Ishikawa (cell line): ENCODE data around the gene EIF3A.

ENCODE experiments used
- CREB1 ChIP-seq: IDR thresholded peaks from 2 replicates; pipeline ENCODE4 v1.6.1; 2012; ENCODE audit warnings: low read depth
- EGR1 ChIP-seq: IDR thresholded peaks from 2 replicates; pipeline ENCODE4 v1.6.1; 2012
- EP300 ChIP-seq: IDR thresholded peaks from 2 replicates; pipeline ENCODE4 v1.6.1; 2012; ENCODE audit warnings: borderline replicate concordance
- FOXM1 ChIP-seq: IDR thresholded peaks from 2 replicates; pipeline ENCODE4 v1.6.1; 2012; ENCODE audit warnings: low read depth, borderline replicate concordance
- NFIC ChIP-seq: IDR thresholded peaks from 2 replicates; pipeline ENCODE4 v1.6.1; 2012
- RAD21 ChIP-seq: IDR thresholded peaks from 2 replicates; pipeline ENCODE4 v1.6.1; 2012; ENCODE audit warnings: low read depth
- REST ChIP-seq: IDR thresholded peaks from 2 replicates; pipeline ENCODE4 v1.6.1; 2012; ENCODE audit warnings: low read depth, mild to moderate bottlenecking
- TAF1 ChIP-seq: IDR thresholded peaks from 2 replicates; pipeline ENCODE4 v1.6.1; 2012; ENCODE audit warnings: low read depth, mild to moderate bottlenecking
- TCF12 ChIP-seq: IDR thresholded peaks from 2 replicates; pipeline ENCODE4 v1.6.1; 2012; ENCODE audit warnings: low read depth
- TEAD4 ChIP-seq: IDR thresholded peaks from 2 replicates; pipeline ENCODE4 v1.6.1; 2012
- YY1 ChIP-seq: IDR thresholded peaks from 2 replicates; pipeline ENCODE4 v1.6.1; 2012; ENCODE audit warnings: low read depth
- ZBTB7A ChIP-seq: IDR thresholded peaks from 2 replicates; pipeline ENCODE4 v1.6.1; 2012; ENCODE audit warnings: low read depth
- TF ChIP-seq, protein P1 (sequence below): IDR thresholded peaks from 2 replicates; pipeline ENCODE4 v1.6.1; 2012
- TF ChIP-seq, protein P2 (sequence below): IDR thresholded peaks from 2 replicates; pipeline ENCODE4 v1.6.1; 2012

Gene EIF3A

GRCh38 chr10:119101366-119102098 lies 20.9 kb upstream of the EIF3A start:
- TF ChIP-seq ZBTB7A (no peak), FOXM1 (no peak), TEAD4 (peak; percentile 51; the same call in 1 of the 2 replicates), REST (no peak)
- TF ChIP-seq, protein P1, sequence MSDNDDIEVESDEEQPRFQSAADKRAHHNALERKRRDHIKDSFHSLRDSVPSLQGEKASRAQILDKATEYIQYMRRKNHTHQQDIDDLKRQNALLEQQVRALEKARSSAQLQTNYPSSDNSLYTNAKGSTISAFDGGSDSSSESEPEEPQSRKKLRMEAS: no peak

GRCh38 chr10:119100434-119101238 lies 20.0 kb upstream of the EIF3A start:
- TF ChIP-seq, protein P2, sequence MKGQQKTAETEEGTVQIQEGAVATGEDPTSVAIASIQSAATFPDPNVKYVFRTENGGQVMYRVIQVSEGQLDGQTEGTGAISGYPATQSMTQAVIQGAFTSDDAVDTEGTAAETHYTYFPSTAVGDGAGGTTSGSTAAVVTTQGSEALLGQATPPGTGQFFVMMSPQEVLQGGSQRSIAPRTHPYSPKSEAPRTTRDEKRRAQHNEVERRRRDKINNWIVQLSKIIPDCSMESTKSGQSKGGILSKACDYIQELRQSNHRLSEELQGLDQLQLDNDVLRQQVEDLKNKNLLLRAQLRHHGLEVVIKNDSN: no peak
- TF ChIP-seq, protein P1: no peak
- TF ChIP-seq FOXM1 (no peak), EP300 (no peak), REST (no peak)

GRCh38 chr10:119098576-119098975 lies 18.0 kb upstream of the EIF3A start:
- TF ChIP-seq, protein P2: no peak
- no peak for TF ChIP-seq NFIC
- TF ChIP-seq EP300: no peak
- TF ChIP-seq, protein P1: no peak
- no peak for TF ChIP-seq TCF12
- no peak for TF ChIP-seq ZBTB7A
- TF ChIP-seq FOXM1: no peak
- no peak for TF ChIP-seq YY1
- no peak for TF ChIP-seq EGR1
- TF ChIP-seq TAF1: no peak
- no peak for TF ChIP-seq TEAD4
- no peak for TF ChIP-seq REST
- TF ChIP-seq CREB1: no peak

DNA sequence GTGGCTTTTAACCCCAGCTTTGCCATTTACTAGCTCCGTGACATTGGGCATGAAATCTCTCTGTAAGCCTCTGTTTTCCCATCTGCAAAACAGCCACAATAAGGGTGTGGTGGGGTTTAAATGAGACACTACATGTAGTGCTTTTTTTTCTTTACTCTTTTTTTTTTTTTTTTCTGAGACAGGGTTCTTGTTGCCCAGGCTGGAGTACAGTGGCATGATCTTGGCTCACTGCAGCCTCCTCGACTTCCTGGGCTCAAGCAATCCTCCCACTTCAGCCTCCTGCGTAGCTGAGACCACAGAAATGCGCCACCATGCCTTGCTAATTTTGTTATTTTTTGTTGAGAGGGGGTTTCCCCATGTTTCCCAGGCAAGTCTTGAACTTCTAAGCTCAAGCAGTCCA lies 15.0 kb upstream of the EIF3A start:
- no peak for TF ChIP-seq EP300
- TF ChIP-seq, protein P2: no peak
- TF ChIP-seq EGR1: no peak
- TF ChIP-seq TAF1: no peak
- TF ChIP-seq FOXM1: no peak
- TF ChIP-seq ZBTB7A: no peak
- no peak for TF ChIP-seq CREB1
- TF ChIP-seq, protein P1: no peak
- no peak for TF ChIP-seq REST
- TF ChIP-seq TEAD4: no peak
- TF ChIP-seq NFIC: no peak
- no peak for TF ChIP-seq RAD21
- no peak for TF ChIP-seq TCF12
